Fibroblast of lung (primary cell): ENCODE results near the gene CD3E. TPM values are rescaled to one million over a fixed set of nuclear protein-coding genes. Genes with fewer than 3 reads are reported as not detected.

Experiments used
- DNase-seq, 2 donors: peaks; one replicate each; pipeline versions ENCODE4 v3.0.0 to v3.0.0-alpha.2; 2010; ENCODE audit warnings: low read depth in 2 of 2
- H2AFZ ChIP-seq: 2 replicates; pipeline ENCODE4 v1.5.1; 2012; ENCODE audit warnings: low read length, control low read depth, inconsistent platforms
- H3K27ac ChIP-seq: 2 replicates; pipeline ENCODE4 v1.5.1; 2011; ENCODE audit warnings: low read length, control low read depth; ENCODE audit not compliant: insufficient read depth
- H3K27me3 ChIP-seq: 2 replicates; pipeline ENCODE4 v1.5.1; 2011; ENCODE audit warnings: mild to moderate bottlenecking, low read length; ENCODE audit not compliant: control insufficient read depth, insufficient read depth
- H3K36me3 ChIP-seq: 2 replicates; pipeline ENCODE4 v1.5.1; 2011; ENCODE audit warnings: low read length; ENCODE audit not compliant: control insufficient read depth, insufficient read depth
- H3K4me1 ChIP-seq: 2 replicates; pipeline ENCODE4 v1.5.1; 2011; ENCODE audit warnings: low read length; ENCODE audit not compliant: control insufficient read depth, insufficient read depth; ENCODE audit errors: extremely low read depth
- H3K4me2 ChIP-seq: 2 replicates; pipeline ENCODE4 v1.5.1; 2011; ENCODE audit warnings: low read length, control low read depth; ENCODE audit not compliant: insufficient read depth; ENCODE audit errors: extremely low read depth
- H3K4me3 ChIP-seq, 4 experiments: fragments of 200-600 bp in 1 of 4; sonication (generic) in 1 of 4; replicated peaks in 1 of 4; 2 replicates each; pipeline ENCODE4 v1.5.1; 2011 to 2016; ENCODE audit warnings: low read length in 4 of 4, low read depth in 3 of 4, mild to moderate bottlenecking in 3 of 4, control low read depth in 2 of 4, inconsistent platforms in 1 of 4, mixed read lengths in 1 of 4; ENCODE audit not compliant: insufficient read depth in 1 of 4; ENCODE audit errors: control extremely low read depth in 1 of 4
- H3K79me2 ChIP-seq: 2 replicates; pipeline ENCODE4 v1.5.1; 2012; ENCODE audit warnings: mild to moderate bottlenecking, low read length, inconsistent platforms; ENCODE audit not compliant: control insufficient read depth, insufficient read depth
- H3K9ac ChIP-seq: 2 replicates; pipeline ENCODE4 v1.5.1; 2011; ENCODE audit warnings: mild to moderate bottlenecking, low read length, control low read depth; ENCODE audit not compliant: insufficient read depth
- H3K9me3 ChIP-seq: 2 replicates; pipeline ENCODE4 v1.5.1; 2012; ENCODE audit warnings: low read depth, low read length; ENCODE audit not compliant: control insufficient read depth, insufficient read depth
- H4K20me1 ChIP-seq: 2 replicates; pipeline ENCODE4 v1.5.1; 2011; ENCODE audit warnings: low read length; ENCODE audit not compliant: control insufficient read depth, insufficient read depth; ENCODE audit errors: extremely low read depth
- EZH2 ChIP-seq: IDR thresholded peaks from 2 replicates; pipeline ENCODE4 v1.5.1; 2012; ENCODE audit warnings: low read length, control low read depth, mild to moderate bottlenecking; ENCODE audit errors: missing control alignments
- polyA plus RNA-seq, 2 donors: library from polyadenylated mRNA; depleted of rRNA in 1 of 2; stranded (reverse) in 1 of 2; unstranded in 1 of 2; fragments of >200 nt; gene quantifications; 2 replicates each; pipeline ENCODE4 v1.2.1, GENCODE V29; 2011 to 2012; ENCODE audit warnings: missing spikeins in 1 of 2
- total RNA-seq: library from RNA; depleted of rRNA; stranded (reverse); fragments of >200 nt; gene quantifications from 2 replicates; pipeline ENCODE4 v1.2.1, GENCODE V29; 2014
- TF ChIP-seq, protein P1 (sequence below), 2 donors: IDR thresholded peaks in 1 of 2; conservative IDR thresholded peaks in 1 of 2; 1 replicate in 1 of 2; 2 replicates in 1 of 2; pipeline ENCODE4 v1.5.1; 2011 to 2012; ENCODE audit warnings: low read length in 2 of 2, control low read depth in 1 of 2, inconsistent platforms in 1 of 2, low read depth in 1 of 2, mild to moderate bottlenecking in 1 of 2

The CD3E gene
- total and polyA plus RNA-seq, 2 donors (not counting 1 experiment from before 2014, with no cell fraction given): not detected

DNA sequence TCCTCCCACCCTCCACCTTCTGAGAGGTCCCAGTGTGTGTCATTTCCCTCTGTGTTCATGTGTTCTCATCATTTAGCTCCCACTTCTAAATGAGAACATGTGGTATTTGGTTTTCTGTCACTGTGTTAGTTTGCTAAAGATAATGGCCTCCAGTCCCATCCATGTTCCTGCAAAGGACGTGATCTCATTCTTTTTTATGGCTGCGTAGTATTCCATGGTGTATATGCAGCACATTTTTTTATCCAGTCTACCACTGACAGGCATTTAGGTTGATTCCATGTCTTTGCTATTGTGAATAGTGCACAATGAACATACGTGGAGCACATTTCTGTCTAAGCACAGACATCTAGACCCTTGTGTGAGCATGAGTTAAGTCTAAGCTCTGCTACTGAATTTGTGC, 5.7 kb downstream of the CD3E start:
- DNase-seq: no peak

DNA sequence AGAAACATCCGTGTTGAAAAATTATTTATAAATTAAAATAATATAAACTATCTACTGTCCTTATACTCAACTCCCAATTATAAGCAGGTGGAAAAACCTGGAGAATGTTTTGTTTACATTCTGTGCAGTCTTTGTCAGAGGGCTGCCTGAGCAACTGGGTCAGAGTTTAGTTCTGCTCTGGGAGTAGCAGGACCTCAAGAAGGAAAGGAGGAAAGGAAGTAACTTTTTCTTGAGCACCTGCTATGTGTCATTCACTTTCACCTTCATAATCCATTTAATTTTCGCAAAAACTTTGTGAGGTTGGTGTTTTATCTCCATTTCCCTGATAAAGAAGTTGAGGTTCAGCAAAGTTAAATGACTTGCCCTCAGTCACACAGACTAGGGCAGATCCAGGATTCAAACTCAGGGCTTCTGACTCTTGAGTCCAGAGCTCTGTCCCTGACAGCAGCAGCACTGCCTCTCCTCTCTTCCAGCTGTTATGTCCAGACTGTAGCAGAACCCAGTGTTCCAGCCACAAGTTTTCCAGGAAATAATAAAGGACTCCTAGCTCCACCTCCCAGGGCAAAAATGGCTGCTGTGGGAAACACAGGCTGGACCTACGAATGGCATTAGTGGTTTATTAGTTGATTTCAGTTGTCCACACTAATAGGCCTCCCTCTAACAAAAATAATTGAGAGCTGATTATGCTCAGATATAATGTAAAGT, 6.4 kb downstream of the CD3E start:
- Histone ChIP-seq H3K27me3 (no peaks in the 10 kb centered on the region), H3K27ac (no peak overlapping the region), H3K4me1 (no peaks in the 10 kb centered on the region), H3K9ac (no peak overlapping the region), H2AFZ (no peak overlapping the region), H3K4me2 (no peak overlapping the region), H3K4me3 (no peak overlapping the region), H4K20me1 (no peaks in the 10 kb centered on the region), H3K36me3 (no peaks in the 10 kb centered on the region), H3K9me3 (no peaks in the 10 kb centered on the region), H3K79me2 (no peaks in the 10 kb centered on the region)
- TF ChIP-seq, protein P1, sequence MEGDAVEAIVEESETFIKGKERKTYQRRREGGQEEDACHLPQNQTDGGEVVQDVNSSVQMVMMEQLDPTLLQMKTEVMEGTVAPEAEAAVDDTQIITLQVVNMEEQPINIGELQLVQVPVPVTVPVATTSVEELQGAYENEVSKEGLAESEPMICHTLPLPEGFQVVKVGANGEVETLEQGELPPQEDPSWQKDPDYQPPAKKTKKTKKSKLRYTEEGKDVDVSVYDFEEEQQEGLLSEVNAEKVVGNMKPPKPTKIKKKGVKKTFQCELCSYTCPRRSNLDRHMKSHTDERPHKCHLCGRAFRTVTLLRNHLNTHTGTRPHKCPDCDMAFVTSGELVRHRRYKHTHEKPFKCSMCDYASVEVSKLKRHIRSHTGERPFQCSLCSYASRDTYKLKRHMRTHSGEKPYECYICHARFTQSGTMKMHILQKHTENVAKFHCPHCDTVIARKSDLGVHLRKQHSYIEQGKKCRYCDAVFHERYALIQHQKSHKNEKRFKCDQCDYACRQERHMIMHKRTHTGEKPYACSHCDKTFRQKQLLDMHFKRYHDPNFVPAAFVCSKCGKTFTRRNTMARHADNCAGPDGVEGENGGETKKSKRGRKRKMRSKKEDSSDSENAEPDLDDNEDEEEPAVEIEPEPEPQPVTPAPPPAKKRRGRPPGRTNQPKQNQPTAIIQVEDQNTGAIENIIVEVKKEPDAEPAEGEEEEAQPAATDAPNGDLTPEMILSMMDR (conservative IDR thresholded peaks at IDR 0.05 in 1 of 2, IDR thresholded peaks at IDR 0.05 in 1 of 2; ENCODE audit: low read depth in 1 of 2, low read length in 2 of 2): no peak
- TF ChIP-seq EZH2: no peak
- DNase-seq: no peak

More for the DNA sequence above, 5.7 kb downstream of the CD3E start:
- H3K4me1 ChIP-seq: no peaks in the 10 kb centered on the region
- H4K20me1 ChIP-seq: no peaks in the 10 kb centered on the region
- no peak overlapping the region for H2AFZ ChIP-seq
- no peak overlapping the region for H3K27ac ChIP-seq
- H3K4me3 ChIP-seq: no peak overlapping the region
- H3K27me3 ChIP-seq: no peaks in the 10 kb centered on the region
- H3K36me3 ChIP-seq: no peaks in the 10 kb centered on the region
- TF ChIP-seq, protein P1 (conservative IDR thresholded peaks at IDR 0.05 in 1 of 2, IDR thresholded peaks at IDR 0.05 in 1 of 2; ENCODE audit: low read depth in 1 of 2, low read length in 2 of 2): no peak
- no peak for TF ChIP-seq EZH2
- H3K4me2 ChIP-seq: no peak overlapping the region
- H3K9ac ChIP-seq: no peak overlapping the region
- H3K9me3 ChIP-seq: no peaks in the 10 kb centered on the region
- H3K79me2 ChIP-seq: no peaks in the 10 kb centered on the region

DNA sequence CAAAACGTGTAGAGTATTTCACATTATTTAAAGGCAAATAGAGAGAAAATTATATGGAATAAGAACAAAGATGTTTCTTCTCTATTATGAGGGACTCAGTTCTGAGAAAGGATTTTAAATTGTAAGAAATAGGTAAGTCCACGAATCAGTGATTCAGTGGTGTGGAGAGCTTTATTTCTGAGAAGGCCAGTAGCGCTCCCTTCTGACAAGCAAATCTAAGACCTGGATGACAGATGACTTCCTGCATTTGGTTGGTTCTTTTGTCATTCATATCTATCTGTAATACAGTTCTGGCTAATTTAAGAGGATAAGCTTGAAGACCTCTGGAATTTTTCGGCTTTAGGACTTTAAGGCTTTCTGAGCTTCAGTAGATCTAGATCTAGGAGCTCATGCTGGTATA, 7.0 kb downstream of the CD3E start:
- Histone ChIP-seq H3K4me2 (no peak overlapping the region), H3K27me3 (no peaks in the 10 kb centered on the region), H3K27ac (no peak overlapping the region), H3K4me1 (no peaks in the 10 kb centered on the region), H3K9me3 (no peaks in the 10 kb centered on the region), H3K9ac (no peak overlapping the region), H3K36me3 (no peaks in the 10 kb centered on the region), H2AFZ (no peak overlapping the region), H4K20me1 (no peaks in the 10 kb centered on the region), H3K79me2 (no peaks in the 10 kb centered on the region), H3K4me3 (no peak overlapping the region)
- no peak for TF ChIP-seq EZH2
- TF ChIP-seq, protein P1 (conservative IDR thresholded peaks at IDR 0.05 in 1 of 2, IDR thresholded peaks at IDR 0.05 in 1 of 2; ENCODE audit: low read depth in 1 of 2, low read length in 2 of 2): no peak
- DNase-seq: no peak
